Kidney (tissue), 14 donors: ENCODE measurements around the gene SNAPIN. TPM values are rescaled to one million over a fixed set of nuclear protein-coding genes. Genes with fewer than 3 reads are reported as not detected.

Source experiments
- DNase-seq, 5 donors: peaks; one replicate each; pipeline ENCODE4 v3.0.0-alpha.2; 2013 to 2020
- FAIRE-seq: peaks from 2 replicates; lab custom pipeline; 2012; peaks lifted over from hg19 to GRCh38; lab: Jason Lieb, UNC
- H3K27ac ChIP-seq, 2 donors: one replicate each; pipeline ENCODE4 v1.7.0; 2013; ENCODE audit warnings: low read depth in 2 of 2, low read length in 2 of 2, inconsistent platforms in 1 of 2
- H3K27me3 ChIP-seq: one replicate; pipeline ENCODE4 v1.7.1; 2013; ENCODE audit warnings: low read length, inconsistent platforms; ENCODE audit not compliant: control insufficient read depth, insufficient read depth
- H3K36me3 ChIP-seq, 3 donors: one replicate each; pipeline versions ENCODE4 v1.7.0 to v1.7.1; 2013; ENCODE audit warnings: low read length in 3 of 3, control low read depth in 1 of 3, inconsistent platforms in 1 of 3; ENCODE audit not compliant: insufficient read depth in 3 of 3, control insufficient read depth in 2 of 3
- H3K4me1 ChIP-seq, 3 donors: one replicate each; pipeline versions ENCODE4 v1.7.0 to v1.7.1; 2013; ENCODE audit warnings: low read length in 3 of 3, inconsistent platforms in 1 of 3, low read depth in 1 of 3; ENCODE audit not compliant: control insufficient read depth in 2 of 3, insufficient read depth in 2 of 3
- H3K4me3 ChIP-seq, 3 donors: one replicate each; pipeline versions ENCODE4 v1.7.0 to v1.8.1; 2013; ENCODE audit warnings: low read length in 3 of 3, control low read depth in 1 of 3, inconsistent platforms in 1 of 3
- H3K9ac ChIP-seq, 3 donors: one replicate each; pipeline versions ENCODE4 v1.7.0 to v1.7.1; 2013; ENCODE audit warnings: low read length in 3 of 3, control low read depth in 1 of 3, inconsistent platforms in 1 of 3
- H3K9me3 ChIP-seq, 3 donors: one replicate each; pipeline versions ENCODE4 v1.7.0 to v1.7.1; 2013; ENCODE audit warnings: low read length in 3 of 3, control low read depth in 1 of 3, inconsistent platforms in 1 of 3; ENCODE audit not compliant: control insufficient read depth in 2 of 3, insufficient read depth in 1 of 3
- intact Hi-C: fragments of 100-400 bp; cut with DNase I; formaldehyde crosslinking; loops from one replicate; pipeline ENCODE4 v1.11.1; 2022
- polyA plus RNA-seq: library from polyadenylated mRNA; stranded (reverse); fragments of 350-450 nt; fragmentation: Illumina TruSeq; extraction: RNeasy Lipid Tissue Mini Kit (QIAGEN cat#74804); gene quantifications from one replicate; pipeline ENCODE4 v1.2.3, GENCODE V29; 2014; ENCODE audit warnings: low read depth, low replicate concordance; ENCODE audit not compliant: insufficient read depth
- total RNA-seq: library from RNA; stranded (reverse); fragmentation: NEBNext Ultra II Directional; extraction: Animal tissue kit (Norgen Biotek cat#: 25700); gene quantifications from one replicate; pipeline ENCODE4 v1.2.1, GENCODE V29; 2021
- TF ChIP-seq, protein P1 (sequence below): IDR thresholded peaks from 3 replicates; pipeline ENCODE4 v1.5.1; 2012; ENCODE audit warnings: mild to moderate bottlenecking, moderate library complexity, borderline replicate concordance; ENCODE audit not compliant: insufficient read depth; ENCODE audit errors: extremely low read depth
- donor health status: control.
- donor health status: control.
- donor health status: control.
- donor health status: control.
- donor health status: control.
- donor health status: DM: yes; HTN: yes; CAD: no.
- donor health status: Normal renal cell carcinoma (clear cell type).

The SNAPIN gene
- total and polyA plus RNA-seq, 2 donors from 2014 or later: 46.2 to 59.8 TPM

- Histone ChIP-seq H3K9me3 (no peaks in the 10 kb centered on the region), H3K4me3 (no peak overlapping the region), H3K27ac (no peak overlapping the region), H3K9ac (no peak overlapping the region), H3K4me1 (peaks cover 0 to 14% (median 6%) of the 10 kb centered on the region in 3 donors), H3K27me3 (no peaks in the 10 kb centered on the region), H3K36me3 (peaks cover 7 to 17% (median 12%) of the 10 kb centered on the region in 3 donors)
- intact Hi-C loops: no loop called here
- TF ChIP-seq, protein P1, sequence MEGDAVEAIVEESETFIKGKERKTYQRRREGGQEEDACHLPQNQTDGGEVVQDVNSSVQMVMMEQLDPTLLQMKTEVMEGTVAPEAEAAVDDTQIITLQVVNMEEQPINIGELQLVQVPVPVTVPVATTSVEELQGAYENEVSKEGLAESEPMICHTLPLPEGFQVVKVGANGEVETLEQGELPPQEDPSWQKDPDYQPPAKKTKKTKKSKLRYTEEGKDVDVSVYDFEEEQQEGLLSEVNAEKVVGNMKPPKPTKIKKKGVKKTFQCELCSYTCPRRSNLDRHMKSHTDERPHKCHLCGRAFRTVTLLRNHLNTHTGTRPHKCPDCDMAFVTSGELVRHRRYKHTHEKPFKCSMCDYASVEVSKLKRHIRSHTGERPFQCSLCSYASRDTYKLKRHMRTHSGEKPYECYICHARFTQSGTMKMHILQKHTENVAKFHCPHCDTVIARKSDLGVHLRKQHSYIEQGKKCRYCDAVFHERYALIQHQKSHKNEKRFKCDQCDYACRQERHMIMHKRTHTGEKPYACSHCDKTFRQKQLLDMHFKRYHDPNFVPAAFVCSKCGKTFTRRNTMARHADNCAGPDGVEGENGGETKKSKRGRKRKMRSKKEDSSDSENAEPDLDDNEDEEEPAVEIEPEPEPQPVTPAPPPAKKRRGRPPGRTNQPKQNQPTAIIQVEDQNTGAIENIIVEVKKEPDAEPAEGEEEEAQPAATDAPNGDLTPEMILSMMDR: no peak
- no peak for FAIRE-seq
- no peak for DNase-seq
Observed at GRCh38 chr1:153649137-153649862, 9.2 kb upstream of the SNAPIN start.

GRCh38 chr1:153649863-153650235 lies 8.7 kb upstream of the SNAPIN start:
- no peak overlapping the region for H3K27ac ChIP-seq
- peaks cover 0 to 14% (median 6%) of the 10 kb centered on the region in 3 donors for H3K4me1 ChIP-seq

GRCh38 chr1:153651771-153652170 lies 6.7 kb upstream of the SNAPIN start:
- Histone ChIP-seq H3K4me3 (no peak overlapping the region), H3K27ac (no peak overlapping the region), H3K4me1 (peaks cover 0 to 14% (median 6%) of the 10 kb centered on the region in 3 donors), H3K27me3 (no peaks in the 10 kb centered on the region), H3K9me3 (no peaks in the 10 kb centered on the region), H3K9ac (no peak overlapping the region), H3K36me3 (no peaks in the 10 kb centered on the region)
- FAIRE-seq (no peak), DNase-seq (no peak)
- intact Hi-C loops: no loop called here
- TF ChIP-seq, protein P1: no peak

More at GRCh38 chr1:153649863-153650235, 8.7 kb upstream of the SNAPIN start:
- TF ChIP-seq, protein P1: no peak
- Histone ChIP-seq H3K4me3 (no peak overlapping the region), H3K27me3 (no peaks in the 10 kb centered on the region), H3K9me3 (no peaks in the 10 kb centered on the region), H3K36me3 (peaks cover 7 to 14% (median 12%) of the 10 kb centered on the region in 3 donors), H3K9ac (no peak overlapping the region)
- intact Hi-C loops: no loop called here
- no peak for FAIRE-seq
- DNase-seq: no peak
